22Rv1 (cell line): ENCODE measurements around the gene ABCC9.

Experiments used
- CTCF ChIP-seq: fragments of 450-650 bp; IDR thresholded peaks from 2 replicates; pipeline ENCODE4 v1.5.1; 2017; ENCODE audit warnings: mild to moderate bottlenecking
- ZFX ChIP-seq: fragments of 450-650 bp; IDR thresholded peaks from 2 replicates; pipeline ENCODE4 v1.6.1; 2017; ENCODE audit warnings: antibody characterized with exemption, borderline replicate concordance

DNA sequence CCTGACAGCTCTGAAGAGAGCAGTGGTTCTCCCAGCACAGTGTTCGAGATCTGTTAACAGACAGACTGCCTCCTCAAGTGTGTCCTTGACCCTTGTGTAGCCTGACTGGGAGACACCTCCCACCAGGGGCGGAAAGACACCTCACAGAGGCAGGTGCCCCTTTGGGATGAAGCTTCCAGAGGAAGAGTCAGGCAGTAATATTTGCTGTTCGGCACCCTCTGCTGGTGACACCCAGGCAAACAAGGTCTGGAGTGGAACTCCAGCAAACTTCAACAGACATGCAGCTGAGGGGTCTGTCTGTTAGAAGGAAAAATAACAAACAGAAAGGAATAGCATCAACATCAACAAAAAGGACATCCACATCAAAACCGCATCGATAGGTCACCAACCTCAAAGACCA lies 21.6 kb upstream of the ABCC9 start:
- TF ChIP-seq CTCF = peak; percentile 29
- TF ChIP-seq ZFX = no peak
